Fibroblast of villous mesenchyme (primary cell): Measurements from ENCODE around the gene PRPS1L1. TPM values are rescaled to one million over a fixed set of nuclear protein-coding genes. Genes with fewer than 3 reads are reported as not detected.

Experiments
- DNase-seq: peaks from one replicate; pipeline ENCODE4 v3.0.0-alpha.2; 2010; ENCODE audit warnings: low read depth
- H3K4me3 ChIP-seq: 2 replicates; pipeline ENCODE4 v1.5.1; 2011; ENCODE audit warnings: low read depth, mild to moderate bottlenecking, low read length
- total RNA-seq: library from RNA; depleted of rRNA; stranded (reverse); fragments of >200 nt; gene quantifications from 2 replicates; pipeline ENCODE4 v1.2.3, GENCODE V29; 2012
- TF ChIP-seq, protein P1 (sequence below): IDR thresholded peaks from 2 replicates; pipeline ENCODE4 v1.5.1; 2012; ENCODE audit warnings: low read depth, mild to moderate bottlenecking, low read length; ENCODE audit not compliant: insufficient read depth

Gene PRPS1L1
- total RNA-seq, 1 donor, result not detected

DNA sequence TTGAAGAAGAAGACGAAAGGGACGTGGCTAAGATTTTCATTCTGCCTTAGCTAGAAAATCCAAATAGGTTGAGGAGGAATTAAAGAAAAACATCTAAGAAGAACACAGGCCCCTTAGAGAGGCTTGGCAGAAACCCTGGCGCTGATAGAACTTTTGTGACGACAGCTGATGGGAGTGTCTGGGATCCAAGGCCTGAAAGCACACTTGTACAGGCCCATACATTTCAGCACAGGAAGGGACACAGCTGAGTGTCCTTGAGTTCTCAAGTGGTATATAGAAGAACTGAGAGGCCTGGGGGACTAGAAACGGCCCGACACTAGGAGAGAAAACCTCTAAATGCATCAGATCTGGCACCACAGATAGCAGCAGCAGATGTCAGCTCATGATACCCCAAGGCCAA lies 39.5 kb downstream of the PRPS1L1 start:
- DNase-seq, result no peak
- H3K4me3 ChIP-seq, result no peak overlapping the region
- TF ChIP-seq, protein P1, sequence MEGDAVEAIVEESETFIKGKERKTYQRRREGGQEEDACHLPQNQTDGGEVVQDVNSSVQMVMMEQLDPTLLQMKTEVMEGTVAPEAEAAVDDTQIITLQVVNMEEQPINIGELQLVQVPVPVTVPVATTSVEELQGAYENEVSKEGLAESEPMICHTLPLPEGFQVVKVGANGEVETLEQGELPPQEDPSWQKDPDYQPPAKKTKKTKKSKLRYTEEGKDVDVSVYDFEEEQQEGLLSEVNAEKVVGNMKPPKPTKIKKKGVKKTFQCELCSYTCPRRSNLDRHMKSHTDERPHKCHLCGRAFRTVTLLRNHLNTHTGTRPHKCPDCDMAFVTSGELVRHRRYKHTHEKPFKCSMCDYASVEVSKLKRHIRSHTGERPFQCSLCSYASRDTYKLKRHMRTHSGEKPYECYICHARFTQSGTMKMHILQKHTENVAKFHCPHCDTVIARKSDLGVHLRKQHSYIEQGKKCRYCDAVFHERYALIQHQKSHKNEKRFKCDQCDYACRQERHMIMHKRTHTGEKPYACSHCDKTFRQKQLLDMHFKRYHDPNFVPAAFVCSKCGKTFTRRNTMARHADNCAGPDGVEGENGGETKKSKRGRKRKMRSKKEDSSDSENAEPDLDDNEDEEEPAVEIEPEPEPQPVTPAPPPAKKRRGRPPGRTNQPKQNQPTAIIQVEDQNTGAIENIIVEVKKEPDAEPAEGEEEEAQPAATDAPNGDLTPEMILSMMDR, result no peak

DNA sequence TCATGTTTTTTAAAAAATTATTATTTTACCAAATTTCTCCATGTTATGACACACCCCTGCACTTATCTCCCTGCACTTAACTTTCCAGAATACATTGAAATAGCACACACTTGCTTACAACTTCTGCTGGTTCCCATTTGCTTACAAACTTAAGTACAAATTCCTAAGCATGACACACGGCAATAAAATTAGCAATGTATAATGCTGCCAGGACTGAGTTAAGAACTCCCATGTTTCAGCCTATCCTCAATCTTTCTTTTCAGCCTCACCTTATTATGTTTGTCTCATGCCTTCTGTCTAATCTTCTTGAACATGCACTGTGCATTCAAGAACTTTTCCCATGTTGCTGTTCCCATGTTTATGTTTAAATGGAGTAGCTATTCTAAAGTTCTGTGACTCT lies 40.8 kb downstream of the PRPS1L1 start:
- no peak overlapping the region for H3K4me3 ChIP-seq
- DNase-seq, result peak; percentile 90
- TF ChIP-seq, protein P1, result no peak

DNA sequence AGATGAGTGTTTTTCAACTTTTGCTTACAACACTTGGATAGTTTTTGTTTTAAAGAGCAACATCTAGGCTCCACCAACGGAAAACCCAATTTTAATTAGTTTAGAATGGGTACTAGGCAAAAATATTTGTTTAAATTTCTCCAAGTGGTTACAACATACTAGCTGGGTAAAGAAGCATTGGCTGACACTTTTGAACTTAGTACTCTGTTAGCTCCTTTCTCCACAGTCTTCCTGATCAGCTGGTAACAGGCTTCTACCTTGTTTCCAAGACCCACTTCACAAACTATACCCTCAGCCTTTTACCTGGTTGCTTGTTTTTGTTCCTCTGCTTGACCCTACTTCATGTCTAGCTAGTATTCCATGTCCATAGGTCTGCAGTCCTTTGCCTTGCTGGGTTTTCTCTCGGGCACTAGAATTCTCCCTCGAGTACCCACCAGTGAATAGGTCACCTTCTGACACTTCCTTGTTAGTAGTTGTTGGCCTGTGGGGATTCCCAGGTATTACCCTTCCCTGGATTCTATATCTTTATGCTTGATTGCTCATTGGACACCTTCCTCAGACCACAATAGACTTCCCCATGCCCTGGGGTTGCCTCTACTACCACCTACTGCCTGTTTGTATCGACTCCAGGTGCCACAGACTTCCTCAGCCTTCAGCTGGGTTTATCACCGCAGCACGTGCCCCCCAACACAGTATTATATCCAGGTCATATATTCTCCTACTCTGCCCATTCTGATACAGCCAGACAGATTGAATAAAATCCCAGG lies 42.0 kb downstream of the PRPS1L1 start:
- H3K4me3 ChIP-seq, result no peak overlapping the region
- TF ChIP-seq, protein P1, result no peak
- DNase-seq, result no peak

DNA sequence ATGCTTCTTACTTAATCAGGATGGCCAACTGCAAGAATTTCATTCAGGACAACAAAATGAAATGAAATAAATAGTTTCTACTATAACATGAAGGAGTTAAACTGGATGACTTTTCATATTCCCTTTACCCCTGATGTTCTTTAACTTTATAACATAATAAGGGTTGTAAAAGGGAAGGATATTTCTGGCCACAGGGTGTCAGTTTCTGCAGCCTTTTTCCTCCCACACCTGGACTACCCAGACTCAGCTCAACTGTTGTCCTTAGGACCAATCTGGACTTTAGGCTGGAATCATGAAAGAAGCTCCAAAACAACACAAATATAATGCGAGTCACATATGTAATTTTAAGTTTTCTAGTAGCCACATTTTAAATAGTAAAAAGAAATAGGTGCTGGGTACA lies 43.4 kb downstream of the PRPS1L1 start:
- no peak overlapping the region for H3K4me3 ChIP-seq
- TF ChIP-seq, protein P1, result no peak
- DNase-seq, result no peak

DNA sequence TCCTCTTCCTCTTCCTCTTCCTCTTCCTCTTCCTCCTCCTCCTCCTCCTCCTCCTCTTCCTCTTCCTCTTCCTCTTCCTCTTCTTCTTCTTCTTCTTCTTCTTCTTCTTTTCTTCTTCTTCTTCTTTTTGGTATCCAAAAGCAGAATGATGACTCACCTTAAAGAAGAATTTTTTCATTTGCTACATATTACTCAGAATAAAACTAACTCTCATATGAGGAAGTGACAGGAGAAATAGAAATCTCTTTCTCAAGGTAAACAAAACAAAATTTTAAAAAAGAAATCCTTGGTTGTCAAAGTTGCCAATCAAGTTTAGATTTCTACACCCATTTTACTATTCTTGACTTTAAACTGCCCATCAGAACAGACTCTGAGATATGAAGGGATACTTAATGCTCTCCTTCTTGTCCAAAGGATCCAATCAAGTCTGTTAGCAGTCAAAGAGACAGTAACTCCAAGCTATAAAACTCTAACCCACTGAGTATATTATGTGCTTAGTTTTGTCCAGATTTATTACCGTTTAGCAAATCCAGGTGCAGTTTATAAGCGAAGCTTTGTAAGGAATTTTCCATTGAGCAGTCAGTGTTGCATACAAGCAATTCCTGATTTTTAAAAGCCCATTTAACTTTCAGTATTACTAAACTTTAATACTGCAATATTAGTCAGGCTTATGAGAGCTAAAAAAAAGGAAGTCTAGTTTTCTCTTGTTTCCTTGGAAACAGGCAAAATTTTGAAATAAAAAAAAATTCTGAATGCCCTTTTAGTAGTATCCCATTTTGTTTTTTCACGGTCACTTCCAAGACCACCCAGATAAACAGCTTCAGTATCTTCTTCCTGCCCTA lies 44.2 kb downstream of the PRPS1L1 start:
- peak; percentile 56 for DNase-seq
- H3K4me3 ChIP-seq, result no peak overlapping the region
- TF ChIP-seq, protein P1, result no peak

DNA sequence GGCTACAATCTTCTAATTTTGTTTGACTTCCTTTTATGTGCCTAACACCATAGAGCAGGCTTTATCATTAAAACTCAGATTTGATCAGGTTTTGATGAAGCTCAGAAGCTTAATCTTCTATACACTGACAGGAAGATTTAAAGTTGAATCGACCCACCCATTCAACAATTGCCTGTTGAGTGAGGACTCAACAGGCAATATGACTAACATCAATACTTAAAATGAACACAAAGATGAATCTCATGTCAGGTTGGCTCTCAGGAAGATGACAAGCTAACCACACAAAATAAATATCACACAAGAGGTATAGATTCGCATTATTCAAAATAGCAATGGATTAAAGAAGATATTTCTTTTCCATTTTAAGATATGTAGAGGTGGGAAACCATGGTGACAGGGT lies 50.7 kb downstream of the PRPS1L1 start:
- no peak for DNase-seq
- TF ChIP-seq, protein P1, result no peak
- no peak overlapping the region for H3K4me3 ChIP-seq

Other genes starting within 250 kb of the PRPS1L1 start
- gene SNX13, start 87.4 kb downstream of the PRPS1L1 start, total RNA-seq, result 49.0 and 51.8 TPM in 2 replicates